Uterus (tissue), 2 donors: ENCODE results near the gene LRRIQ1.

Source experiments
- CTCF ChIP-seq, 4 experiments: fragments of 200-600 bp in 2 of 4; fragments of 450-650 bp in 2 of 4; sonication (generic) in 2 of 4; IDR thresholded peaks; one replicate each; pipeline ENCODE4 v1.5.1; 2016 to 2019; ENCODE audit warnings: antibody characterized with exemption in 4 of 4, mild to moderate bottlenecking in 2 of 4, moderate library complexity in 1 of 4
- POLR2A ChIP-seq, 2 donors: fragments of 450-650 bp; IDR thresholded peaks; one replicate each; pipeline ENCODE4 v1.6.1; 2016; ENCODE audit warnings: antibody characterized with exemption in 2 of 2, mild to moderate bottlenecking in 1 of 2, moderate library complexity in 1 of 2

- TF ChIP-seq CTCF (IDR thresholded peaks at IDR 0.05) = no peak
- TF ChIP-seq POLR2A (IDR thresholded peaks at IDR 0.05) = no peak
Measured at GRCh38 chr12:85018098-85018497, 18.1 kb upstream of the LRRIQ1 start.
